Pancreas (tissue), 10 donors: ENCODE data around the gene CHRDL2. TPM values are rescaled to one million over a fixed set of nuclear protein-coding genes. Genes with fewer than 3 reads are reported as not detected.

Experiments used
- ATAC-seq, 4 donors: fragments of 200-7000 bp; cut with Tn5 transposase; one replicate each; pipeline versions ENCODE4 v1.8.0 to v1.9.1; 2020; ENCODE audit warnings: mild to moderate bottlenecking in 4 of 4, moderate library complexity in 4 of 4
- DNase-seq, 6 donors: peaks; one replicate each; pipeline ENCODE4 v3.0.0-alpha.2; 2020
- FAIRE-seq: peaks from 2 replicates; lab custom pipeline; 2012; peaks lifted over from hg19 to GRCh38; lab: Jason Lieb, UNC
- H3K27ac ChIP-seq, 4 donors: fragments of 200-600 bp; sonication (generic); 1 replicate in 3 of 4; 2 replicates in 1 of 4; pipeline versions ENCODE4 v1.5.0 to v1.8.0; 2020
- H3K27me3 ChIP-seq, 4 donors: fragments of 200-600 bp; one replicate each; pipeline ENCODE4 v1.8.0; 2021
- H3K36me3 ChIP-seq, 3 donors: fragments of 200-600 bp; sonication (generic) in 1 of 3; one replicate each; pipeline versions ENCODE4 v1.5.0 to v1.8.0; 2020 to 2021
- H3K4me1 ChIP-seq, 3 donors: fragments of 200-600 bp; one replicate each; pipeline ENCODE4 v1.8.0; 2021
- H3K4me3 ChIP-seq, 4 donors: fragments of 200-600 bp; sonication (generic) in 2 of 4; one replicate each; pipeline versions ENCODE4 v1.5.0 to v1.8.0; 2020 to 2021
- H3K9me3 ChIP-seq, 4 donors: fragments of 200-600 bp; one replicate each; pipeline ENCODE4 v1.8.0; 2021
- WGBS, 2 donors: extraction: QIAGEN DNeasy Blood & Tissue Kit; methylation state at CpG; one replicate each; pipeline ENCODE4 v1.1.7; 2013; 5-methylcytosine and 5-hydroxymethylcytosine counted together
- intact Hi-C, 3 donors: fragments of 100-400 bp; cut with DNase I; formaldehyde crosslinking; loops; one replicate each; pipeline versions ENCODE4 v1.11.1 to v1.14.2; 2022
- polyA plus RNA-seq, 2 donors: library from polyadenylated mRNA; stranded (reverse); fragments of 200-250 nt; gene quantifications; one replicate each; pipeline ENCODE4 v1.2.3, GENCODE V29; 2013
- total RNA-seq, 6 donors: library from RNA; stranded (reverse); fragmentation: NEBNext Ultra II Directional in 4 of 6; extraction: Animal tissue kit (Norgen Biotek cat#: 25700) in 4 of 6; gene quantifications; one replicate each; pipeline versions ENCODE4 v1.2.1 to v1.2.4, GENCODE V29; 2021 to 2023
- TF ChIP-seq, protein P1 (sequence below), 4 donors: fragments of 200-600 bp; sonication (generic) in 3 of 4; IDR thresholded peaks; one replicate each; pipeline versions ENCODE4 v1.5.0 to v1.8.0; 2021; ENCODE audit warnings: antibody characterized with exemption in 4 of 4
- donor health status: healthy with polysubstance abuse.
- donor health status: DM: no; HTN: no; CAD: no; lungs with moderate emphysema.
- donor health status: DM: no; HTN: no; CAD: no.
- donor health status: control.
- donor health status: control.
- donor health status: Bipolar disorder and iron deficiency.
- donor health status: DM: yes; HTN: yes; CAD: no.
- donor health status: DM: no; HTN: no; CAD: no.
- donor health status: DM: no; HTN: no; CAD: no.
- donor health status: DM: yes; HTN: yes; CAD: no.

The CHRDL2 gene
- total and polyA plus RNA-seq, 8 donors: 0.72 to 6.9 (median 2.0) TPM; not detected in 1

GRCh38 chr11:74743640-74744039 lies 12.4 kb upstream of the CHRDL2 start:
- Histone ChIP-seq H3K9me3 (no peaks in the 10 kb centered on the region), H3K4me3 (no peak overlapping the region), H3K27ac (no peak overlapping the region), H3K4me1 (peaks cover 0 to 5% (median 4%) of the 10 kb centered on the region in 3 donors), H3K27me3 (no peaks in the 10 kb centered on the region), H3K36me3 (no peaks in the 10 kb centered on the region)
- TF ChIP-seq, protein P1, sequence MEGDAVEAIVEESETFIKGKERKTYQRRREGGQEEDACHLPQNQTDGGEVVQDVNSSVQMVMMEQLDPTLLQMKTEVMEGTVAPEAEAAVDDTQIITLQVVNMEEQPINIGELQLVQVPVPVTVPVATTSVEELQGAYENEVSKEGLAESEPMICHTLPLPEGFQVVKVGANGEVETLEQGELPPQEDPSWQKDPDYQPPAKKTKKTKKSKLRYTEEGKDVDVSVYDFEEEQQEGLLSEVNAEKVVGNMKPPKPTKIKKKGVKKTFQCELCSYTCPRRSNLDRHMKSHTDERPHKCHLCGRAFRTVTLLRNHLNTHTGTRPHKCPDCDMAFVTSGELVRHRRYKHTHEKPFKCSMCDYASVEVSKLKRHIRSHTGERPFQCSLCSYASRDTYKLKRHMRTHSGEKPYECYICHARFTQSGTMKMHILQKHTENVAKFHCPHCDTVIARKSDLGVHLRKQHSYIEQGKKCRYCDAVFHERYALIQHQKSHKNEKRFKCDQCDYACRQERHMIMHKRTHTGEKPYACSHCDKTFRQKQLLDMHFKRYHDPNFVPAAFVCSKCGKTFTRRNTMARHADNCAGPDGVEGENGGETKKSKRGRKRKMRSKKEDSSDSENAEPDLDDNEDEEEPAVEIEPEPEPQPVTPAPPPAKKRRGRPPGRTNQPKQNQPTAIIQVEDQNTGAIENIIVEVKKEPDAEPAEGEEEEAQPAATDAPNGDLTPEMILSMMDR (IDR thresholded peaks at IDR 0.05): no peak
- ATAC-seq (no peak), DNase-seq (no peak), FAIRE-seq (no peak)
- intact Hi-C loops: no loop called here

- Histone ChIP-seq H3K9me3 (no peaks in the 10 kb centered on the region), H3K27me3 (no peaks in the 10 kb centered on the region), H3K4me3 (no peak overlapping the region), H3K27ac (no peak overlapping the region), H3K4me1 (no peaks in the 10 kb centered on the region), H3K36me3 (no peaks in the 10 kb centered on the region)
- ATAC-seq (no peak), FAIRE-seq (no peak), DNase-seq (no peak)
- TF ChIP-seq, protein P1 (IDR thresholded peaks at IDR 0.05): no peak
- WGBS, 2 donors: 81 to 87% methylated on average over 4 of the region's 4 CpGs
- intact Hi-C loops: no loop called here
These were observed 10.8 kb upstream of the CHRDL2 start for GRCh38 chr11:74742070-74742469.

DNA sequence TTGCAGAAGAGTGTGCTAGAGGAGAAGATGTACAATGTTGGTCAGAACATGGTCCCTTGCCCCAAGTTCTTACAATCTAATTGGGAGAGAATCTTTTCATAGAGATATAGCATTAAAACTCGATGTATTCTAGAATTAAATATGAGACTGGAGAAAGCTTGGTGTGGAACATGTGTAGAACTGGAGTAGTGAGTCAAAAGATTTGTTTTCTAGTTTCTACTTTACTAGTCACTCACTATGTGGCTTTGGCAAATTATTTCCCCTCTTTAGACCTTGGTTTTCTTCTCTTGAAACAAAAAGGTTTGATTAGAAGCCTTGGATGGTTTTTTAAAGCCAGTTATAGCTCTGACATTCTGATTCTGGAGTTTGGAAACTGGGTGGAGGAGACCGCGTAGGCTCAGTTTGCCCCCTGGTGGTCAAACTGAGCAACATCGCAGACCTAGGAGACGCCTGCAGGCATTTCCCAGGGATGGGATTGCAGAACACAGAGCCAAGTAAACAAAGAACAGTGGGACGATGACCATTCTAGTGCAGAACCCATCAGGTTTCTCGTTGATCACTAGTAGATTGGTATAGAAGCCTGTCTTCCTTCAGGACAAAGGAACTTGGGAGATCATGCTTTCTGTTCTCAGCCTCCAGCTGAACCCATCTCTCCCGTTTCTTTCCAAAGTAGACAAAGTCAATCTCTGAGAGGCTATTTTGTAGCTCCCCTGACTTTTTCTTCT lies 8.5 kb upstream of the CHRDL2 start:
- intact Hi-C loops: loop anchor here in 1 of 3 donors (10.0 kb wide), 1 partner anchor 105 kb away; no protein-coding TSS in a partner anchor
- H3K9me3 ChIP-seq: no peaks in the 10 kb centered on the region
- TF ChIP-seq, protein P1 (IDR thresholded peaks at IDR 0.05): peak; percentile 77 to 93 (median 88)
- peak; percentile 83 to 98 (median 97) for ATAC-seq
- DNase-seq: peak in 4 of 6 donors; percentile 29 to 70 (median 58)
- H3K4me1 ChIP-seq: no peaks in the 10 kb centered on the region
- 14 to 17% methylated on average over 8 of the region's 8 CpGs for WGBS, 2 donors
- H3K36me3 ChIP-seq: no peaks in the 10 kb centered on the region
- no peak overlapping the region for H3K4me3 ChIP-seq
- H3K27me3 ChIP-seq: no peaks in the 10 kb centered on the region
- FAIRE-seq: no peak
- H3K27ac ChIP-seq: no peak overlapping the region

GRCh38 chr11:74736031-74736430 lies 4.8 kb upstream of the CHRDL2 start:
- no peak for DNase-seq
- Histone ChIP-seq H3K4me3 (no peak overlapping the region), H3K36me3 (no peaks in the 10 kb centered on the region), H3K27me3 (peaks cover 0 to 7% (median 4%) of the 10 kb centered on the region in 4 donors), H3K27ac (no peak overlapping the region), H3K9me3 (no peaks in the 10 kb centered on the region), H3K4me1 (no peaks in the 10 kb centered on the region)
- no peak for FAIRE-seq
- TF ChIP-seq, protein P1 (IDR thresholded peaks at IDR 0.05): no peak
- intact Hi-C loops: loop anchor here in 1 of 3 donors (10.0 kb wide), 1 partner anchor 101 kb away; no protein-coding TSS in a partner anchor
- WGBS, 2 donors: 94 to 97% methylated on average over 2 of the region's 2 CpGs
- ATAC-seq: no peak
